ENCODE results near the gene FGF21.
A peak's percentile ranks its signal among the peaks of the same experiment; 100 is the strongest.

FGF21 gene

DNA sequence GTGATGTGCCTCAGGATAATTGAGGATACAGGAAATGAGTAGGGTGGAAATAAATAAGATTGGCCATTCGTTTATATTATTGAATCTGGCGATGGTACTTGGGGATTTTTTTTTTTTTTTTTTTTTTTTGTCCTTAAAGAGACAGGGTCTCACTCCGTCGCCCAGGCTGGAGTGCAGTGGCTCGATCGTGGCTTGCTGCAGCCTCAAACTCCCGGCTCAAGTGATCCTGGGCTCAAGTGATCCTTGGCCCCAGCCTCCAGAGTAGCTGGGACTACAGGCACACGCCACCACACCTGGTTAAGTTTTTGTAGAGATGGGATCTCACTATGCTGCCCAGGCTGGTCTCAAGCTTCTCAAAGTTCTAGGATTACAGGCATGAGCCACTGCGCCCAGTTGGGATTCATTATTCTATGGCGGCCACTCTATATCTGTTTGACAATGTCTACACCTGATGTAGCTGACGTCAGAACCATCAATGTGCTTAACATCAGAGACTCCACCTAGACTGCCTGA is 33.1 kb upstream of the FGF21 start:
- no peaks in the 10 kb centered on the region for H3K9me3 ChIP-seq (ENCODE audit: control insufficient read depth, insufficient read depth, low read depth, low read length)
- ChIA-PET CTCF (interaction anchor here (0.6 to 1.0 kb wide), 3 partner anchors 17 to 271 kb away, joined by 3 to 6 read pairs (median 3); partner anchors contain the start of genes BCAT2 and RUVBL2), POLR2A (interaction anchor here (2.5 kb wide), 1 partner anchor 16 kb away, joined by 20 read pairs; no protein-coding TSS in a partner anchor)
- TF ChIP-seq CTCF (tag by site-specific recombination; IDR thresholded peaks at IDR 0.05) (no peak), ZNF580 (tag by site-specific recombination; IDR thresholded peaks at IDR 0.05) (no peak), ZNF768 (tag by site-specific recombination; IDR thresholded peaks at IDR 0.05) (no peak), ZNF362 (tag by site-specific recombination; IDR thresholded peaks at IDR 0.05) (0 out of 2 replicates have a peak, but pooled peaks have one; percentile 53), ZNF558 (tag by site-specific recombination; IDR thresholded peaks at IDR 0.05) (no peak), ZNF121 (tag by site-specific recombination; IDR thresholded peaks at IDR 0.05) (peak; percentile 89)
- H3K4me3 ChIP-seq (ENCODE audit: low read depth, low read length) = no peak overlapping the region
- H3K4me1 ChIP-seq (ENCODE audit: control insufficient read depth, insufficient read depth, low read length) = no peaks in the 10 kb centered on the region; the same call in 1 of the 2 replicates
- no peaks in the 10 kb centered on the region for H3K36me3 ChIP-seq (ENCODE audit: control insufficient read depth in 2 of 2, insufficient read depth in 1 of 2, low read length in 2 of 2)
- H3K27ac ChIP-seq (ENCODE audit: extremely low read depth, low read depth, low read length) = no peak overlapping the region

- H3K27ac ChIP-seq (ENCODE audit: extremely low read depth, low read depth, low read length) = peak overlapping the region; percentile 18
- POLR2A ChIA-PET = interaction anchor here (0.5 to 4.9 kb wide), 11 partner anchors 9 to 1497 kb away, joined by 3 to 35 read pairs (median 4); partner anchors contain the start of genes CA11, IZUMO1, RPL18 and SPHK2
- H3K4me1 ChIP-seq (ENCODE audit: control insufficient read depth, insufficient read depth, low read length) = no peaks in the 10 kb centered on the region; the same call in 1 of the 2 replicates
- CTCF ChIA-PET = interaction anchor here (0.5 to 3.1 kb wide), 15 partner anchors 8 to 539 kb away, joined by 3 to 12 read pairs (median 3); partner anchors contain the start of genes CA11 and GYS1
- no peaks in the 10 kb centered on the region for H3K9me3 ChIP-seq (ENCODE audit: control insufficient read depth, insufficient read depth, low read depth, low read length)
- no peak overlapping the region for H3K4me3 ChIP-seq (ENCODE audit: low read depth, low read length)
- no peaks in the 10 kb centered on the region for H3K36me3 ChIP-seq (ENCODE audit: control insufficient read depth in 2 of 2, insufficient read depth in 1 of 2, low read length in 2 of 2)
- TF ChIP-seq PRDM1 (tag by site-specific recombination; IDR thresholded peaks at IDR 0.05) (peak; percentile 72), PBX3 (CRISPR knock-in tag; IDR thresholded peaks at IDR 0.05) (no peak), ZNF580 (tag by site-specific recombination; IDR thresholded peaks at IDR 0.05) (0 out of 2 replicates have a peak, but pooled peaks have one; percentile 26), ZNF223 (tag by site-specific recombination; IDR thresholded peaks at IDR 0.05) (no peak), PRDM10 (tag by site-specific recombination; IDR thresholded peaks at IDR 0.05) (peak; percentile 54; the same call in 1 of the 2 replicates), IKZF3 (tag by site-specific recombination; IDR thresholded peaks at IDR 0.05) (peak; percentile 83), ZBTB11 (tag by site-specific recombination; conservative IDR thresholded peaks at IDR 0.05; ENCODE audit: low read depth) (peak; percentile 86), TRIM28 (IDR thresholded peaks at IDR 0.05; ENCODE audit: borderline replicate concordance, low read length) (no peak), ZBTB20 (tag by site-specific recombination; IDR thresholded peaks at IDR 0.05) (peak; percentile 36; the same call in 1 of the 2 replicates), ZNF48 (tag by site-specific recombination; IDR thresholded peaks at IDR 0.05) (no peak)
- TF ChIP-seq, protein P1, sequence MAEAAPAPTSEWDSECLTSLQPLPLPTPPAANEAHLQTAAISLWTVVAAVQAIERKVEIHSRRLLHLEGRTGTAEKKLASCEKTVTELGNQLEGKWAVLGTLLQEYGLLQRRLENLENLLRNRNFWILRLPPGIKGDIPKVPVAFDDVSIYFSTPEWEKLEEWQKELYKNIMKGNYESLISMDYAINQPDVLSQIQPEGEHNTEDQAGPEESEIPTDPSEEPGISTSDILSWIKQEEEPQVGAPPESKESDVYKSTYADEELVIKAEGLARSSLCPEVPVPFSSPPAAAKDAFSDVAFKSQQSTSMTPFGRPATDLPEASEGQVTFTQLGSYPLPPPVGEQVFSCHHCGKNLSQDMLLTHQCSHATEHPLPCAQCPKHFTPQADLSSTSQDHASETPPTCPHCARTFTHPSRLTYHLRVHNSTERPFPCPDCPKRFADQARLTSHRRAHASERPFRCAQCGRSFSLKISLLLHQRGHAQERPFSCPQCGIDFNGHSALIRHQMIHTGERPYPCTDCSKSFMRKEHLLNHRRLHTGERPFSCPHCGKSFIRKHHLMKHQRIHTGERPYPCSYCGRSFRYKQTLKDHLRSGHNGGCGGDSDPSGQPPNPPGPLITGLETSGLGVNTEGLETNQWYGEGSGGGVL (tag by site-specific recombination; IDR thresholded peaks at IDR 0.05) = peak; percentile 18; the same call in 1 of the 2 replicates
Observed at GRCh38 chr19:48724796-48725753, 30.2 kb upstream of the FGF21 start.
